ENCODE results near the gene AHCYL2. TPM values are rescaled to one million over a fixed set of nuclear protein-coding genes. Genes with fewer than 3 reads are reported as not detected.
"Not testable (repeated sequence)": the region's sequence is repeated elsewhere in the genome, so short reads cannot be mapped to it uniquely, and the experiment has no call there.

AHCYL2 gene
- total RNA-seq, 1 donor from 2014 or later, result 9.9 TPM

GRCh38 chr7:129208667-129209066 lies 16.2 kb upstream of the AHCYL2 start:
- DNase-seq (ENCODE audit: low spot score), result no peak
- ATAC-seq, result peak; percentile 48

GRCh38 chr7:129209067-129209926 lies 15.5 kb upstream of the AHCYL2 start:
- DNase-seq (ENCODE audit: low spot score) (no peak), ATAC-seq (peak; percentile 64)

DNA sequence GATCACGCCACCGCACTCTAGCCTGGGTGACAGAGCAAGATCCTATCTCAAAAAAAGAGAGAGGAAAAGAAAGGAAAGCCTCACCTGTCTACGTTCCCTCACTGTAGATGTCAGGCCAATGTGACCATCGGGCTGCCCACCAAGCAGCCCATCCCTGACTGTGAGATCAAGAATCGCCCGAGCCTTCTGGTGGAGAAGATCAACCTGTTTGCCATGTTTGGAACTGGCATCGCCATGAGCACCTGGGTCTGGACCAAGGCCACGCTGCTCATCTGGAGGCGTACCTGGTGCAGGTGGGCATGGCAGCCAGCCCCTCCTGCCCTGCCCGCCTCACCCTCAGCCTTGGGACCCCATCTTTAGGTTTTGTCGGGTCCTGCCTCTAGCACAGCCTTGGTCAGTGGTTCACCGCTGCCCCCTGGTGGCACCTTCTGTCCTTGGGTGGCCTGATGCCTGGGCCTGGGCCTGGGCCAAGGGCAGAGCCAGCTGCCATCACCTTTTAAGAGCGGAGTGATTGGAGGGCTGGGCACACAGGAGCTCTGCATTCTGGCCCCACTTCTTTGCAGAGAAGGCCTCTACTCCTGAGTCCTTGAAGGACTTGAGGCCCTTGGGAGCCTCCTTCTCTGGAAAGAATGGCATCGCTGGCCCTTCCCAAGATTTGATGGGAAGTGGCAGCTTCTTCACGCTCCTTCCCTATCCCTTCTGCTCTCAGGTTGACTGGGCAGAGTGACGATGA lies 14.4 kb upstream of the AHCYL2 start:
- ATAC-seq (peak; percentile 77), DNase-seq (ENCODE audit: low spot score) (peak; percentile 85)

GRCh38 chr7:129210989-129211312 lies 13.9 kb upstream of the AHCYL2 start:
- no peak for DNase-seq (ENCODE audit: low spot score)
- no peak for ATAC-seq

- ATAC-seq (no peak), DNase-seq (ENCODE audit: low spot score) (no peak)
These were observed 12.7 kb upstream of the AHCYL2 start for GRCh38 chr7:129212126-129212525.

DNA sequence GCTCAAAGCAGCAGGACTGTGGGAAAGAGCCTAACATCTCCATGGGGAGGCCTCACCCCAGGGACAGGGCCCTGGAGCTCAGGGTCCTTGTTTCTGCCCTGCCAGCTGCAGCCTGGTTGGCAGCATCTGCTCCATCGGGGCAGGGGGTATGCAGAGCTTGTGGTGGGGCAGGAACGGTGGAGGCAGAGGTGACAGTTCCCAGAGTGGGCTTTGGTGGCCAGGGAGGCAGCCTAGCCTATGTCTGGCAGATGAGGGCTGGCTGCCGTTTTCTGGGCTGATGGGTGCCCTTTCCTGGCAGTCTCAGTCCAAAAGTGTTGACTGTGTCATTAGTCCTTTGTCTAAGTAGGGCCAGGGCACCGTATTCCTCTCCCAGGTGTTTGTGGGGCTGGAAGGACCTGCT lies 12.2 kb upstream of the AHCYL2 start:
- DNase-seq (ENCODE audit: low spot score), result no peak
- ATAC-seq, result no peak

- ATAC-seq (no peak), DNase-seq (ENCODE audit: low spot score) (no peak)
These were observed 11.0 kb upstream of the AHCYL2 start for GRCh38 chr7:129213828-129214227.

DNA sequence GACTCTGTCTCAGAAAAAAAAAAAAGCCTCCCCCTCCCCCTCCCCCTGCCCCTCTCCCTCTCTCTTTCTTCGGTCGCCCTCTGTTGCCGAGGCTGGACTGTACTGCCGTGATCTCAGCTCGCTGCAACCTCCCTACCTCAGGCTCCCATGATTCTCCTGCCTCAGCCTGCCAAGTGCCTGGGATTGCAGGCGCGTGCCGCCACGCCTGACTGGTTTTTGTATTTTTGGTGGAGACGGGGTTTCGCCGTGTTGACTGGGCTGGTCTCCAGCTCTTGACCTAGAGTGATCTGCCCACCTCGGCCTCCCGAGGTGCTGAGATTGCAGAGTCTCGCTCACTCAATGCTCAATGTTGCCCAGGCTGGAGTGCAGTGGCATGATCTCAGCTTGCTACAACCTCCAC lies 9.1 kb upstream of the AHCYL2 start:
- ATAC-seq, result not testable (repeated sequence)

GRCh38 chr7:129216101-129216715 lies 8.6 kb upstream of the AHCYL2 start:
- not testable (repeated sequence) for DNase-seq (ENCODE audit: low spot score); ATAC-seq

More for the DNA sequence above, 9.1 kb upstream of the AHCYL2 start:
- not testable (repeated sequence) for DNase-seq (ENCODE audit: low spot score)

GRCh38 chr7:129216821-129217416 lies 7.9 kb upstream of the AHCYL2 start:
- DNase-seq (ENCODE audit: low spot score); ATAC-seq: not testable (repeated sequence)

- DNase-seq (ENCODE audit: low spot score) (peak; percentile 85), ATAC-seq (peak; percentile 99)
These were observed 6.2 kb upstream of the AHCYL2 start for GRCh38 chr7:129218514-129219062.

- ATAC-seq, result not testable (repeated sequence)
These were observed 5.7 kb upstream of the AHCYL2 start for GRCh38 chr7:129219166-129219565.

DNA sequence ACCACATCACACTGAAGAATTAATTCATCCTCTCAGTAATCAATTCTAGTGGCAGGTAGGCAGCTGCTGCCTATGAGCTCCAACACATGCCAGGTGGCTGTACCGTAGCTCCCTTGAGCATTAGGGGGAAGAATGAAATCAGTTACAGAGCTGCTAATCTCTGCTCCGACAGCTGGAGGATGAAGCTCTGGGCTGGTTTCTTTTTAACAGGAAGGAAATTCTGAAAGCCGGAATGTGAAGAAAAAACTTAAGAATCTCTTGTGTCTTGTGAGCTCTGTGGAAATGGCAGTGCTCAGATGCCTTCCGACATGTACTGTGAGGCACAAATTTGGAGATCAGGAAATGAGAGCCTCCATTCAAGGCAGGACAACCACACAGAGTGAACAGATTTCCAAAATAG lies 2.8 kb upstream of the AHCYL2 start:
- DNase-seq (ENCODE audit: low spot score) (no peak), ATAC-seq (no peak)

More at GRCh38 chr7:129219166-129219565, 5.7 kb upstream of the AHCYL2 start:
- DNase-seq (ENCODE audit: low spot score), result not testable (repeated sequence)

- DNase-seq (ENCODE audit: low spot score) (peak; percentile 69), ATAC-seq (peak; percentile 56)
These were observed 538 bp downstream of the AHCYL2 start for GRCh38 chr7:129225206-129225930.

DNA sequence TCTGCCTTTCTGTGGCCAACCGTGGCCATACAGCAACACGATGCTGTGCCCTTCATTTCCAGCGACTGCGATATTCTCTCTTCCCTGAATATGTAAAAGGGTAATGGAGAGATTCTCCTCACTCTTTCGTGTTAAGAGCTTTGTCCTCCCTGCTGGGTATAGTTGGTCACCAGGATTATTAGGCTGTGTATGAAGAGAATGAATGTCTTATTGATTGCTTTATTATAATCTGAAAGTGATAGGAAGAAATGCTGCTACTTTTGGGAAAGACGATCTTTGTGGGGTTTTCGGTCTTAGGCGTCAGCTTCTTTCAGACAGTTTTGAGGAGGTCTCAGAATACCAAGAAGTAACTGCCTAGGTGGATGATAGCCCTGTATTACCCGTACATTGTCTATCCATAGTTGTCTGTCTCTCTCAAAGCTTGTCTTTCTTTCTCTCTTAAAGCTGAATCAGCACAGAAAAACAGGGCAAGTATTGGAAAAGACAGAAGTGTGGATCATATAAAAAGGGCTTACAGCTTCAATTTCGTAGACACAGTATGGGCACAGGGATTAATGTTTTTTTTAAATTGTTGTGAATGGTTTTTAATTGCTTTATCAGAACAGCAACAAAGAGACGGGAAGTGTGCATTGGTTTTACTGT lies 1.2 kb downstream of the AHCYL2 start:
- ATAC-seq, result no peak
- no peak for DNase-seq (ENCODE audit: low spot score)

DNA sequence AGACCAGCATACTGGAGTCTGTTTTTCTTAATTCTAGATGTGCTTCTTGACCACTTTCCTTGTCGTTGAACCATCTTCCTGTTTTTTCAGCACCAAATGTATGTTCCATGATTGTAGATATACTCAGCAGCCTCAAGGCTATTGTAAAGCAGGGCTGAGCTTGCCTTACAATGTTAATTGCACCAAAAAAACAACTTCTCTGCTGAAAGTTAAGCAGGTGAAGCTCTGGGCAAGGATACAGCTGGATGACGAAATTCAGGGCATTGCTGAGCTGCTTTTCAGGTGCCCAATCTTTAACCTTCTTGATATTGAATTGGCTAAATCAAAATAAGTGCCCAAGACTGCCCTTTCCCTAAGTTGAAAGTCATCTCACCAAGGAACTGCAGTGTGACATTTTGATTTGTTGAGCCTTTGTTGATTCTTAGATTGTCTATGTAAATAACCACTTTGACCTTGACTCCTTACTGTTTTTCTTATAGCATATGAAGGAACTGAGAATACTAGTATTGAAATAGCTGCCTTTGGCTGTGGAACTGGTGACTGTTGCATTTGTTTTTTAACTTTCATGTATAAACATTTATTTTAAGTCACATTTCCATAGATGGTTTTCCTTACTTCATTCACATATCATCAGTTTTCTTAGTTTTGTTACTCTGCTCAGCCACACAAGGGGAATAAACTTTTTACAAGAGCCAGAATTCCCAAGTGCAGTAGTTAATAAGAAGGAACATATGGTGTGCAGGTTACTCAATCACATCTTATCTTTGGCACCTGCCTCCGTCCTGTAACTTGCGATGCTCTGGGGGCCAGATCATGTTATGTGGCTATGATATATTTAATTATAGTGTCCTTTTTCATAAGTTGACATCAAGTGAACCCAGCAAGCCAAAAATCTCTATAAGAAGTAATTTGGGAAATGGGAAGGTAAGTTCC lies 3.1 kb downstream of the AHCYL2 start:
- no peak for ATAC-seq
- DNase-seq (ENCODE audit: low spot score), result no peak

DNA sequence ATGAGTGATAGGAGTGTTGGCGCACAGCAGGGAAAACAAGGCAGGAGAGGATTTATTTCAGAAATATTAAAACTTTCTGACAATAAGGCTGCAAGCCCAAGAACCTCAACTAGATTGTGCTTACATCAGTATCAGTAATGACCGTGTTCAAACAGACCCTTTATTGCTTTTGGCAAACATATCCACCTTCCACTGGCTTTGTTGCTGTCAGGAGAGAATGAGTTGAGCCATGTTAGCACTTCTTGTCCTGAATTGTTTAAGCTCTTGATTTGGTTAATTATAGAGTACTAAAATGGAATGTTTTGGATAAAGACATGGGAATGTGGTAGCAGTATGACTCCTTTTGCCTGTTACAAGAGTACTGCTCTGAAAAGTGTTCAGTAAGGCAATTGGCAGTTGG lies 3.8 kb downstream of the AHCYL2 start:
- no peak for ATAC-seq
- no peak for DNase-seq (ENCODE audit: low spot score)

GRCh38 chr7:129231666-129232065 lies 6.8 kb downstream of the AHCYL2 start:
- ATAC-seq (no peak), DNase-seq (ENCODE audit: low spot score) (no peak)

DNA sequence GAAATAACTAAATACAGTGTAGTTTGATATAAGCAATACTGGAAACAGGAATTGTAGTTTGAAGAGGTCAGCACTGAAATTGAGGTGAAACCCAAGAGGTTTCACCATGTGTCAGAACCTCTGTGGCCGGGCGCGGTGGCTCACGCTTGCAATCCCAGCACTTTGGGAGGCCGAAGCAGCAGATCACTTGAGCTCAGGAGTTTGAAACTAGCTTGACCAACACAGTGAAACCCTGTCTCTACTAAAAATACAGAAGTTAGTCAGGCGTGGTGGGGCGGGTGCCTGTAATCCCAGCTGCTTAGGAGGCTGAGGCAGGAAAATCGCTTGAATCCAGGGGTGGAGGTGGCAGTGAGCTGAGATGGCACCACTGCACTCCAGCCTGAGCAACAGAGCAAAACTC lies 13.7 kb downstream of the AHCYL2 start:
- ATAC-seq, result no peak
- DNase-seq (ENCODE audit: low spot score), result no peak

All from left lobe of liver (tissue), 2 donors.